ENCODE results near the gene MEFV. TPM values are rescaled to one million over a fixed set of nuclear protein-coding genes. Genes with fewer than 3 reads are reported as not detected.
A peak's percentile ranks its signal among the peaks of the same experiment; 100 is the strongest.
"Not testable (repeated sequence)": the region's sequence is repeated elsewhere in the genome, so short reads cannot be mapped to it uniquely, and the experiment has no call there.

Gene MEFV
- total and polyA plus RNA-seq, 5 donors from 2014 or later = not detected

- peaks cover 0 to 2% of the 10 kb centered on the region in 2 experiments for H3K9me3 ChIP-seq (ENCODE audit: control insufficient read depth in 2 of 2, low read length in 2 of 2)
- H3K4me3 Mint-ChIP-seq = no peak overlapping the region
- no peak overlapping the region for H3K27ac Mint-ChIP-seq
- ATAC-seq (ENCODE audit: low read depth in 2 of 2) = no peak
- no peaks in the 10 kb centered on the region for H3K36me3 ChIP-seq (ENCODE audit: control insufficient read depth, insufficient read depth, low read length)
- no peaks in the 10 kb centered on the region for H3K27me3 ChIP-seq (ENCODE audit: control insufficient read depth, insufficient read depth, low read length)
- H3K4me1 ChIP-seq (ENCODE audit: control insufficient read depth, insufficient read depth, low read length, poor library complexity, severe bottlenecking) = no peaks in the 10 kb centered on the region
- H3K4me3 ChIP-seq (ENCODE audit: low read depth, low read length) = no peak overlapping the region
- H3K27me3 Mint-ChIP-seq = peaks cover 5% of the 10 kb centered on the region
- peaks cover 3 to 6% (median 4%) of the 10 kb centered on the region in 4 donors for H3K4me1 Mint-ChIP-seq
- no peak for DNase-seq
- no peak overlapping the region for H3K27ac ChIP-seq (ENCODE audit: insufficient read depth, low read length, poor library complexity, severe bottlenecking)
- H3K9me3 Mint-ChIP-seq = peaks cover 0 to 8% (median 0%) of the 10 kb centered on the region in 7 donors
- no peaks in the 10 kb centered on the region for H3K36me3 Mint-ChIP-seq
These were observed 20.2 kb upstream of the MEFV start for GRCh38 chr16:3276679-3277078.

GRCh38 chr16:3274947-3275346 lies 18.5 kb upstream of the MEFV start:
- Mint-ChIP-seq H3K4me3 (peak overlapping the region in 1 of 4 donors; percentile 52), H3K36me3 (no peaks in the 10 kb centered on the region), H3K27me3 (peaks cover 5% of the 10 kb centered on the region), H3K4me1 (peaks cover 3 to 5% (median 3%) of the 10 kb centered on the region in 4 donors), H3K27ac (peak overlapping the region in 1 of 3 donors; percentile 61), H3K9me3 (peaks cover 0 to 8% (median 2%) of the 10 kb centered on the region in 7 donors)
- Histone ChIP-seq H3K9me3 (ENCODE audit: control insufficient read depth in 2 of 2, low read length in 2 of 2) (peaks cover 0 to 3% of the 10 kb centered on the region in 2 experiments), H3K4me3 (ENCODE audit: low read depth, low read length) (no peak overlapping the region), H3K36me3 (ENCODE audit: control insufficient read depth, insufficient read depth, low read length) (no peaks in the 10 kb centered on the region), H3K4me1 (ENCODE audit: control insufficient read depth, insufficient read depth, low read length, poor library complexity, severe bottlenecking) (no peaks in the 10 kb centered on the region), H3K27me3 (ENCODE audit: control insufficient read depth, insufficient read depth, low read length) (no peaks in the 10 kb centered on the region), H3K27ac (ENCODE audit: insufficient read depth, low read length, poor library complexity, severe bottlenecking) (no peak overlapping the region)
- DNase-seq (no peak), ATAC-seq (ENCODE audit: low read depth in 2 of 2) (no peak)

GRCh38 chr16:3274490-3274889 lies 18.1 kb upstream of the MEFV start:
- peaks cover 5% of the 10 kb centered on the region for H3K27me3 Mint-ChIP-seq
- H3K4me3 ChIP-seq (ENCODE audit: low read depth, low read length) = no peak overlapping the region
- H3K4me1 Mint-ChIP-seq = peaks cover 3 to 5% (median 3%) of the 10 kb centered on the region in 4 donors
- ATAC-seq (ENCODE audit: low read depth in 2 of 2) (no peak), DNase-seq (no peak)
- H3K27ac Mint-ChIP-seq = no peak overlapping the region
- no peaks in the 10 kb centered on the region for H3K36me3 Mint-ChIP-seq
- H3K27me3 ChIP-seq (ENCODE audit: control insufficient read depth, insufficient read depth, low read length) = no peaks in the 10 kb centered on the region
- H3K36me3 ChIP-seq (ENCODE audit: control insufficient read depth, insufficient read depth, low read length) = no peaks in the 10 kb centered on the region
- peaks cover 0 to 4% of the 10 kb centered on the region in 2 experiments for H3K9me3 ChIP-seq (ENCODE audit: control insufficient read depth in 2 of 2, low read length in 2 of 2)
- no peaks in the 10 kb centered on the region for H3K4me1 ChIP-seq (ENCODE audit: control insufficient read depth, insufficient read depth, low read length, poor library complexity, severe bottlenecking)
- H3K9me3 Mint-ChIP-seq = peaks cover 0 to 8% (median 2%) of the 10 kb centered on the region in 7 donors
- H3K4me3 Mint-ChIP-seq = no peak overlapping the region
- no peak overlapping the region for H3K27ac ChIP-seq (ENCODE audit: insufficient read depth, low read length, poor library complexity, severe bottlenecking)

- H3K4me3 Mint-ChIP-seq; H3K4me1 ChIP-seq (ENCODE audit: control insufficient read depth, insufficient read depth, low read length, poor library complexity, severe bottlenecking); H3K9me3 ChIP-seq (ENCODE audit: control insufficient read depth in 2 of 2, low read length in 2 of 2); DNase-seq; H3K27me3 Mint-ChIP-seq; H3K27ac Mint-ChIP-seq; H3K36me3 Mint-ChIP-seq; H3K4me3 ChIP-seq (ENCODE audit: low read depth, low read length); H3K27me3 ChIP-seq (ENCODE audit: control insufficient read depth, insufficient read depth, low read length); H3K36me3 ChIP-seq (ENCODE audit: control insufficient read depth, insufficient read depth, low read length); H3K27ac ChIP-seq (ENCODE audit: insufficient read depth, low read length, poor library complexity, severe bottlenecking); ATAC-seq (ENCODE audit: low read depth in 2 of 2): not testable (repeated sequence)
- peaks cover 0 to 16% (median 2%) of the 10 kb centered on the region in 7 donors for H3K9me3 Mint-ChIP-seq
- H3K4me1 Mint-ChIP-seq = peaks cover 7 to 21% (median 12%) of the 10 kb centered on the region in 4 donors
These were observed 14.8 kb upstream of the MEFV start for GRCh38 chr16:3271281-3271680.

GRCh38 chr16:3270718-3271117 lies 14.3 kb upstream of the MEFV start:
- DNase-seq = not testable (repeated sequence)
- H3K9me3 Mint-ChIP-seq = peaks cover 0 to 16% (median 2%) of the 10 kb centered on the region in 7 donors

GRCh38 chr16:3268294-3268693 lies 11.9 kb upstream of the MEFV start:
- Histone ChIP-seq H3K27ac (ENCODE audit: insufficient read depth, low read length, poor library complexity, severe bottlenecking) (no peak overlapping the region), H3K4me1 (ENCODE audit: control insufficient read depth, insufficient read depth, low read length, poor library complexity, severe bottlenecking) (peaks cover 8% of the 10 kb centered on the region), H3K9me3 (ENCODE audit: control insufficient read depth in 2 of 2, low read length in 2 of 2) (peaks cover 0 to 2% of the 10 kb centered on the region in 2 experiments), H3K36me3 (ENCODE audit: control insufficient read depth, insufficient read depth, low read length) (peaks cover 10% of the 10 kb centered on the region), H3K27me3 (ENCODE audit: control insufficient read depth, insufficient read depth, low read length) (no peaks in the 10 kb centered on the region), H3K4me3 (ENCODE audit: low read depth, low read length) (no peak overlapping the region)
- H3K27ac Mint-ChIP-seq = no peak overlapping the region
- ATAC-seq (ENCODE audit: low read depth in 2 of 2) (no peak), DNase-seq (no peak)
- H3K9me3 Mint-ChIP-seq = peaks cover 0 to 12% (median 0%) of the 10 kb centered on the region in 7 donors
- peak overlapping the region in 1 of 4 donors; percentile 27 for H3K4me3 Mint-ChIP-seq
- H3K36me3 Mint-ChIP-seq = peaks cover 5% of the 10 kb centered on the region
- H3K27me3 Mint-ChIP-seq = no peaks in the 10 kb centered on the region
- peaks cover 9 to 41% (median 15%) of the 10 kb centered on the region in 4 donors for H3K4me1 Mint-ChIP-seq

More at GRCh38 chr16:3270718-3271117, 14.3 kb upstream of the MEFV start:
- not testable (repeated sequence) for ATAC-seq (ENCODE audit: low read depth in 2 of 2); H3K36me3 Mint-ChIP-seq; H3K27ac ChIP-seq (ENCODE audit: insufficient read depth, low read length, poor library complexity, severe bottlenecking); H3K4me3 ChIP-seq (ENCODE audit: low read depth, low read length); H3K4me1 ChIP-seq (ENCODE audit: control insufficient read depth, insufficient read depth, low read length, poor library complexity, severe bottlenecking); H3K27ac Mint-ChIP-seq; H3K36me3 ChIP-seq (ENCODE audit: control insufficient read depth, insufficient read depth, low read length); H3K27me3 ChIP-seq (ENCODE audit: control insufficient read depth, insufficient read depth, low read length); H3K9me3 ChIP-seq (ENCODE audit: control insufficient read depth in 2 of 2, low read length in 2 of 2); H3K27me3 Mint-ChIP-seq
- H3K4me1 Mint-ChIP-seq = peaks cover 7 to 23% (median 12%) of the 10 kb centered on the region in 4 donors
- peak overlapping the region in 1 of 4 donors; percentile 38 for H3K4me3 Mint-ChIP-seq

GRCh38 chr16:3266873-3267537 lies 10.6 kb upstream of the MEFV start:
- peaks cover 8% of the 10 kb centered on the region for H3K4me1 ChIP-seq (ENCODE audit: control insufficient read depth, insufficient read depth, low read length, poor library complexity, severe bottlenecking)
- H3K27me3 Mint-ChIP-seq = no peaks in the 10 kb centered on the region
- H3K27ac ChIP-seq (ENCODE audit: insufficient read depth, low read length, poor library complexity, severe bottlenecking) = no peak overlapping the region
- H3K27ac Mint-ChIP-seq = no peak overlapping the region
- H3K4me3 Mint-ChIP-seq = peak overlapping the region in 1 of 4 donors; percentile 73
- DNase-seq (peak in 1 of 3 donors; percentile 15), ATAC-seq (ENCODE audit: low read depth in 2 of 2) (no peak)
- H3K9me3 ChIP-seq (ENCODE audit: control insufficient read depth in 2 of 2, low read length in 2 of 2) = peaks cover 0 to 2% of the 10 kb centered on the region in 2 experiments
- H3K4me3 ChIP-seq (ENCODE audit: low read depth, low read length) = no peak overlapping the region
- no peaks in the 10 kb centered on the region for H3K27me3 ChIP-seq (ENCODE audit: control insufficient read depth, insufficient read depth, low read length)
- peaks cover 0 to 10% (median 0%) of the 10 kb centered on the region in 7 donors for H3K9me3 Mint-ChIP-seq
- peaks cover 10 to 54% (median 22%) of the 10 kb centered on the region in 4 donors for H3K4me1 Mint-ChIP-seq
- peaks cover 10% of the 10 kb centered on the region for H3K36me3 ChIP-seq (ENCODE audit: control insufficient read depth, insufficient read depth, low read length)
- H3K36me3 Mint-ChIP-seq = peaks cover 5% of the 10 kb centered on the region
